ENCODE measurements around the gene LRRC18.

DNA sequence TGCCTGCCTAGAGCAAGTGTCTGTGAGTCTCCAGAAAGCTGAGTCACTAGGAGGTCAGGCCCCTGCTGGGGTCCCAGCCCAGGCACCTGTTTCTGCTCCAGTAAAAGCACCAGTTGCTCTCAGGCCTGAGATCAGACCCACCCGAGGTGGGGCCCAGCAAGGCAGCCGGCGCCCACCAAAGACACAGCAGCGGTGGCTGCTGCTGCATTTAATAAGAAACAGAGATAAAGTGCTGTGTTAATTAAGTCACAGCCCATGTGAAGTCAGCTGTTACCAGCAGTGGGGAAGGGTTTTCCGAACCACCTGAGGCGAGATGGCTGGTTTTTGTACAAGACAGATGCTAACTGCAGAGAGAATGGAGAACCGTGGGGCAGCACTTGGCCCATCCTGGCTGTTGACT, 12.1 kb upstream of the LRRC18 start:
- TF ChIP-seq CTCF (IDR thresholded peaks at IDR 0.05) (no peak), EZH2 (IDR thresholded peaks at IDR 0.05; ENCODE audit: borderline replicate concordance, insufficient read depth, low read depth, low read length, poor library complexity, severe bottlenecking) (no peak)
